Heart right ventricle (tissue), 16 donors: ENCODE results near the gene RIN3. TPM values are rescaled to one million over a fixed set of nuclear protein-coding genes. Genes with fewer than 3 reads are reported as not detected.

ENCODE experiments used
- ATAC-seq, 8 donors: fragments of 200-7000 bp; cut with Tn5 transposase; one replicate each; pipeline ENCODE4 v1.9.1; 2020; ENCODE audit warnings: mild to moderate bottlenecking in 8 of 8, moderate library complexity in 8 of 8, moderate number of reproducible peaks in 1 of 8
- DNase-seq, 2 donors: peaks; one replicate each; pipeline ENCODE4 v3.0.0-alpha.2; 2020
- H3K27ac ChIP-seq, 10 donors: fragments of 200-600 bp; sonication (generic) in 2 of 10; one replicate each; pipeline versions ENCODE4 v1.5.0 to v1.8.0; 2020 to 2022; ENCODE audit warnings: mild to moderate bottlenecking in 3 of 10
- H3K27me3 ChIP-seq, 7 donors: fragments of 200-600 bp; one replicate each; pipeline ENCODE4 v1.8.0; 2021 to 2022; ENCODE audit warnings: mild to moderate bottlenecking in 2 of 7
- H3K36me3 ChIP-seq, 9 donors: fragments of 200-600 bp; sonication (generic) in 1 of 9; one replicate each; pipeline versions ENCODE4 v1.5.0 to v1.8.0; 2020 to 2022; ENCODE audit warnings: mild to moderate bottlenecking in 2 of 9
- H3K4me1 ChIP-seq, 9 donors: fragments of 200-600 bp; sonication (generic) in 1 of 9; one replicate each; pipeline versions ENCODE4 v1.5.0 to v1.8.0; 2020 to 2022; ENCODE audit warnings: mild to moderate bottlenecking in 4 of 9
- H3K4me3 ChIP-seq, 10 donors: fragments of 200-600 bp; sonication (generic) in 2 of 10; one replicate each; pipeline versions ENCODE4 v1.5.0 to v1.8.0; 2020 to 2022; ENCODE audit warnings: mild to moderate bottlenecking in 7 of 10, moderate library complexity in 2 of 10
- H3K9me3 ChIP-seq, 11 donors: fragments of 200-600 bp in 10 of 11; sonication (generic) in 2 of 11; one replicate each; pipeline versions ENCODE4 v1.5.0 to v1.8.0; 2013 to 2022; ENCODE audit warnings: mild to moderate bottlenecking in 2 of 11, control low read depth in 1 of 11, moderate library complexity in 1 of 11
- WGBS, 2 donors: extraction: QIAGEN DNeasy Blood & Tissue Kit; methylation state at CpG; one replicate each; pipeline ENCODE4 v1.1.7; 2013; ENCODE audit warnings: inconsistent platforms in 1 of 2; 5-methylcytosine and 5-hydroxymethylcytosine counted together
- intact Hi-C, 10 donors: fragments of 100-400 bp; cut with DNase I; formaldehyde crosslinking; loops; one replicate each; pipeline versions ENCODE4 v1.11.1 to v1.14.2; 2022
- polyA plus RNA-seq, 2 donors: library from polyadenylated mRNA; stranded (reverse); fragments of 200-250 nt; gene quantifications; one replicate each; pipeline ENCODE4 v1.2.3, GENCODE V29; 2013
- total RNA-seq, 10 donors: library from RNA; stranded (reverse); fragmentation: NEBNext Ultra II Directional in 3 of 10; extraction: Animal tissue kit (Norgen Biotek cat#: 25700) in 3 of 10; gene quantifications; one replicate each; pipeline versions ENCODE4 v1.2.1 to v1.2.4, GENCODE V29; 2021 to 2023
- TF ChIP-seq, protein P1 (sequence below), 9 donors: fragments of 200-600 bp; sonication (generic) in 2 of 9; IDR thresholded peaks; one replicate each; pipeline versions ENCODE4 v1.5.0 to v1.8.0; 2021 to 2022; ENCODE audit warnings: antibody characterized with exemption in 9 of 9, mild to moderate bottlenecking in 5 of 9, moderate library complexity in 1 of 9
- donor health status: Arrhythmogenic right ventricular cardiomyopathy.
- donor health status: ischemic (EF 13 %, LVEDD 7.1; RV severe dilation, severe dysfunction).
- donor health status: healthy with polysubstance abuse.
- donor health status: DM: no; HTN: yes; CAD: no.
- donor health status: DM: no; HTN: no; CAD: no.
- donor health status: ischemic (EF 25% LVEDD 6.9; RV normal size, moderate dysfunction).
- donor health status: ischemic (EF 25% LVEDD 5.7; RV mildly dilated, moderate dysfunction).
- donor health status: healthy.
- donor health status: DM: yes; HTN: yes; CAD: no.
- donor health status: Ischemic cardiomyopathy.
- donor health status: ischemic (EF 35%, LVEDD 5.7; RV mildly dilated, moderate dysfunction).
- donor health status: nonischemic (EF 11% LVEDD 7.7; RV severe dilation, severe dysfunction).
- donor health status: DM: yes; HTN: yes; CAD: no.
- donor health status: PGD.
- donor health status: ischemic (EF 29% LVEDD 5.4; RV normal size, mild dysfunction).
- donor health status: nonischemic (EF 23%, LVEDD 6.1; RV moderate dilation, normal function).

RIN3 gene
- total and polyA plus RNA-seq, 12 donors = 7.2 to 24.0 (median 12.2) TPM

DNA sequence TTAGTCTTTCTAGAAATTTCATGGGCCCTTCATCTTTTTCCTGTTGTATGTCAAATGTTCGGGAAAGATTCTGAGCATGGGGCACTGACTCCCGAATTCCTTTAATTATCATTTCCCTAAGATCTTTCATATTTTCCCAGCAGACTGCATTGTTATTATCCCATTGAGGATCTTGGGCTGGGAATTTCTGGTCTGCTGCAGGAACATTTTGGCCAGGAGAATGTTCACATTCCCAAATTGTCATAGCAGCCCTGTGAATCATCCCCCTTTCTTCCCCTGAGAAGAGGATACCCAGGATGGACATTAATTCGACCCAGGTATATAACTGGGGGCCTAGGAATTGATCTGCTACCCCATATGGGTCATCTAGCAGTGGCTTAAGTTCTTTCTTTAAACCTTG, 112.5 kb downstream of the RIN3 start:
- TF ChIP-seq, protein P1, sequence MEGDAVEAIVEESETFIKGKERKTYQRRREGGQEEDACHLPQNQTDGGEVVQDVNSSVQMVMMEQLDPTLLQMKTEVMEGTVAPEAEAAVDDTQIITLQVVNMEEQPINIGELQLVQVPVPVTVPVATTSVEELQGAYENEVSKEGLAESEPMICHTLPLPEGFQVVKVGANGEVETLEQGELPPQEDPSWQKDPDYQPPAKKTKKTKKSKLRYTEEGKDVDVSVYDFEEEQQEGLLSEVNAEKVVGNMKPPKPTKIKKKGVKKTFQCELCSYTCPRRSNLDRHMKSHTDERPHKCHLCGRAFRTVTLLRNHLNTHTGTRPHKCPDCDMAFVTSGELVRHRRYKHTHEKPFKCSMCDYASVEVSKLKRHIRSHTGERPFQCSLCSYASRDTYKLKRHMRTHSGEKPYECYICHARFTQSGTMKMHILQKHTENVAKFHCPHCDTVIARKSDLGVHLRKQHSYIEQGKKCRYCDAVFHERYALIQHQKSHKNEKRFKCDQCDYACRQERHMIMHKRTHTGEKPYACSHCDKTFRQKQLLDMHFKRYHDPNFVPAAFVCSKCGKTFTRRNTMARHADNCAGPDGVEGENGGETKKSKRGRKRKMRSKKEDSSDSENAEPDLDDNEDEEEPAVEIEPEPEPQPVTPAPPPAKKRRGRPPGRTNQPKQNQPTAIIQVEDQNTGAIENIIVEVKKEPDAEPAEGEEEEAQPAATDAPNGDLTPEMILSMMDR (IDR thresholded peaks at IDR 0.05) = no peak
- ATAC-seq (no peak), DNase-seq (no peak)
- Histone ChIP-seq H3K27me3 (no peaks in the 10 kb centered on the region), H3K4me1 (no peaks in the 10 kb centered on the region), H3K36me3 (peaks cover 0 to 52% (median 0%) of the 10 kb centered on the region in 9 donors), H3K27ac (no peak overlapping the region), H3K9me3 (peaks cover 0 to 58% (median 23%) of the 10 kb centered on the region in 11 donors), H3K4me3 (no peak overlapping the region)
- WGBS, 2 donors = 81 to 88% methylated on average over 3 of the region's 3 CpGs
- intact Hi-C loops = no loop called here

DNA sequence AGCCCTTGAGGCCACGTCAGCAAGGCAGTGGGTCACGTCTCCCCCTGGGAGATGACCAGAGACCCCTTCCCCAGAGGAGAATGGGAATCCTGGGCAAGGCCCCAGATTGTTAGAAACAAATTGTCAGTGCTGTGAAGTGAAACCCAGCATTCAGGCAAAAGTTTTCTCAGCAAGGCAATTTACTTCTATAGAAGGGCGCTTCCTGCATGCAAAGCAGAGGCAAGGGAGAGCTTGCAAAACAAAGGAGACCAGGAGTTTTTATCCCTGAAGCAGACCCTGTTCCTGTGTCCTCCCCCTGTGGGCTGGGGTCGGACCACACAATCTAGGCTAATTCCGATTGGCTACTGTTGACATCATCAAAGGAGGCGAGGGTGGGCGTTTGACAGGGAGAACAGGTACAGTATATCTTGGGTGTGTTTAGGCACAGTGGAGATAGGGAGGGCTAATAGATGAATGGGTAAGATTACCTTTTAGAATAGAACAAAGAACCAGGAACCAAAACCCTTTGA, 114.2 kb downstream of the RIN3 start:
- peaks cover 0 to 4% (median 0%) of the 10 kb centered on the region in 9 donors for H3K4me1 ChIP-seq
- TF ChIP-seq, protein P1 (IDR thresholded peaks at IDR 0.05) = no peak
- H3K4me3 ChIP-seq = no peak overlapping the region
- peaks cover 0 to 41% (median 23%) of the 10 kb centered on the region in 11 donors for H3K9me3 ChIP-seq
- H3K27ac ChIP-seq = no peak overlapping the region
- DNase-seq (no peak), ATAC-seq (no peak)
- 97 to 98% methylated on average over 7 of the region's 7 CpGs for WGBS, 2 donors
- peaks cover 0 to 36% (median 0%) of the 10 kb centered on the region in 9 donors for H3K36me3 ChIP-seq
- no peaks in the 10 kb centered on the region for H3K27me3 ChIP-seq
- intact Hi-C loops = no loop called here

DNA sequence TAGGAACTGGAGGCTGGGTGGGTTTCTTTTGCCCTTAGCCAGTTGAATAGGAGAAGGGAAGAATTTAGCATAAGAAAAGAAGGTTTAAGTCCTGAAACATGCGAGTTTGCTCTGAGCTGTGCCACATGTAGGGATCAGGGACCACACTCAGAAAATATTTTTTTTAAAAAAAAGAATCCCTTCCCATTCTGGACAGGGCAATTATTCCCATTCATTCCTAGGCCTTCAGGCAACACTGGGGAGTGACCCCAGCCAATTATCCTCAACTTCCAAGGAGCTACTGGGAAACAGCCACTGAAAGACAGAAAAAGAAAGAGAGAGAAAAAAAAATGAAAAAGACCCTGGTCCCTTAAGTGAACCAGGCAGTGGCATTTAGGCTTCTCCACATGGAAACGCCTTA, 115.1 kb downstream of the RIN3 start:
- peaks cover 0 to 29% (median 0%) of the 10 kb centered on the region in 9 donors for H3K36me3 ChIP-seq
- no peak for DNase-seq
- H3K9me3 ChIP-seq = peaks cover 0 to 32% (median 21%) of the 10 kb centered on the region in 11 donors
- H3K27me3 ChIP-seq = no peaks in the 10 kb centered on the region
- intact Hi-C loops = no loop called here
- TF ChIP-seq, protein P1 (IDR thresholded peaks at IDR 0.05) = no peak
- H3K4me3 ChIP-seq = no peak overlapping the region
- no peak for ATAC-seq
- H3K4me1 ChIP-seq = peaks cover 0 to 13% (median 0%) of the 10 kb centered on the region in 9 donors
- 83 to 87% methylated on average over 2 of the region's 2 CpGs for WGBS, 2 donors
- no peak overlapping the region for H3K27ac ChIP-seq

DNA sequence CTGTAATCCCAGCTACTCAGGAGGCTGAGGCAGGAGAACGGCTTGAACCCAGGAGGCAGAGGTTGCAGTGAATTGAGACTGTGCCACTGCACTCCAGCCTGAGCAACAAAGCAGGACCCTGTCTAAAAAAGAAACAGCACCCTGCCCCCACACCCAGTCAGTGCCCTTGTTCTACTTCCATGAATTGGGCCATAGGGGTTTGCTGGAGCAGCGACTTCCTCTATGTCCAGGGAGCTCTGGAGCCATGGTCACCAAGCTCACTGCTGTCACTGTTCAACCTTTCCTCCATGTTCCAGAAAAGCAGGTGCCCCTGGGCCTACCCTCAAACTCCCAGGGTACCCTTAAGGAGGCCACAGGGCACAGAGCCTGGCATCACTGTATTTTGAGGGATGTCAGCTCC, 116.8 kb downstream of the RIN3 start:
- no peaks in the 10 kb centered on the region for H3K27me3 ChIP-seq
- peaks cover 0 to 17% (median 0%) of the 10 kb centered on the region in 9 donors for H3K4me1 ChIP-seq
- peaks cover 0 to 24% (median 0%) of the 10 kb centered on the region in 9 donors for H3K36me3 ChIP-seq
- DNase-seq = no peak
- peaks cover 0 to 26% (median 19%) of the 10 kb centered on the region in 11 donors for H3K9me3 ChIP-seq
- 84 to 92% methylated on average over 2 of the region's 2 CpGs for WGBS, 2 donors
- H3K27ac ChIP-seq = no peak overlapping the region
- ATAC-seq = no peak
- intact Hi-C loops = loop anchor here in 1 of 10 donors (2.0 kb wide), 1 partner anchor 42 kb away; no protein-coding TSS in a partner anchor
- no peak overlapping the region for H3K4me3 ChIP-seq
- TF ChIP-seq, protein P1 (IDR thresholded peaks at IDR 0.05) = no peak
